ENCODE data around the gene PAIP2. TPM values are rescaled to one million over a fixed set of nuclear protein-coding genes. Genes with fewer than 3 reads are reported as not detected.
"Not testable (repeated sequence)": the region's sequence is repeated elsewhere in the genome, so short reads cannot be mapped to it uniquely, and the experiment has no call there.

The PAIP2 gene
- total RNA-seq, 8 experiments from 2014 or later: 56.6 to 145 (median 109) TPM

DNA sequence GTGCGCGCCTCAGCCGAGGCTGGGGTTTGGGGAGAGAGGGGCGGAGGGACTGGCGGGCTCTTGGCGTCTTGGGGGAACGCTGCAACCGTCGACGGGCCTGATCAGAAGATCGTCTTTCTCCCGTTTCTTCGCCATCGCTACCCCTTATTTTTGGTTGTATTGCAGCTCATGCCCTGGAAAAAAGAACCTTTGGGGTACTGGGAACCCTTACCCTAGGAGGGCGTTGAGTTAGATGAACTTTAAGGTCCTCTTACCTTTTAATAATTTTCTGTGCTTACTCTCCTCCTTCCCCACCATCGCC, 719 bp downstream of the PAIP2 start:
- Histone ChIP-seq H3K27ac (peak overlapping the region; percentile 99 to 100), H3K4me3 (peak overlapping the region; percentile 94 to 99 (median 95)), H3K4me1 (replicated peaks in 1 of 2) (peaks cover 8 to 16% of the 10 kb centered on the region in 2 donors)
- WGBS, 10 experiments: 0% methylated on average over 1 to 10 of the region's 16 CpGs; no CpG with 5 or more reads in 3 of the 10 experiments
- in situ Hi-C loops (cut with MboI; ENCODE audit: low pct_unique_long_range_greater_than_20kb in 2 of 9, low sequenced_read_pairs in 9 of 9, unreplicated experiment in 9 of 9): no loop called here
- no peak for ATAC-seq (replicated peaks in 6 of 8)

DNA sequence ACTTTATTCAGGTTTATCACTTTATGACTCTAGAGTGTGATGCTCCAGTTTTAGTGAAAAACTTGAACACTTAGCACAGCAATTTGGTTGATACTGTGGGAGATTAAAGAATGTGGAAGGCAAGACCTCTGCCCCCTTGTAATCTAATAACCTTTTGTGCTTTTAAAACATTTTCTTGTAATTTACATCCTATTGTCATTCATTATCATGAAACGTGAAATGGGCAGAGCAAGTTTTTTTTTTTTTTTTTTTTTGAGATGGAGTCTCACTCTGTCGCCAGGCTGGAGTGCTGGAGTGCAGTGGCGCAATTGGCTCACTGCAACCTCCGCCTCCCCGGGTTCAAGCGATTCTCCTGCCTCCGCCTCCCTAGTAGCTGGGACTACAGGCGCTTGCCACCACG, 1.8 kb downstream of the PAIP2 start:
- ATAC-seq (replicated peaks in 6 of 8): no peak
- in situ Hi-C loops (cut with MboI; ENCODE audit: low pct_unique_long_range_greater_than_20kb in 2 of 9, low sequenced_read_pairs in 9 of 9, unreplicated experiment in 9 of 9): no loop called here
- Histone ChIP-seq H3K27ac (no peak overlapping the region), H3K4me3 (peak overlapping the region; percentile 94 to 99 (median 95)), H3K4me1 (replicated peaks in 1 of 2) (peaks cover 8 to 16% of the 10 kb centered on the region in 2 donors)
- 20 to 100% (median 84%) methylated on average over 1 to 8 of the region's 9 CpGs for WGBS, 10 experiments

DNA sequence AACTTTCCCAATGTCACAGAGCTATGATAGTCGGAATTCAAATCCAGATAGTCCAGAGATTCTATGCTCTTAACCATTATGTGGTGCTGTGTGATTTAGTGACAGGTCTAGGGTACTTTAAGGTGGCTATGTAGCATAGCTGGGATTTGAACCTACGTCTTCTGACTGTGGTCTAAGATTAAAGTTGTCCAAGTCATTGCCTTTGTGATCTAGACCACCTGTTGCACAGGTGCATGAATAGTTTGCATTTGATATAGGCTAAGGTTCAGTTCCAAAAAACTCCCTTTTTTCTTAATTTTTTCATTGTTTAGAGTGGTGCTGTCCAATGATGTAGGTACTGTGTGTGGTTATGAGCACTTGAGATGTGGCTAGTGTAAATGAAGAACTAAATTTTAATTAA, 2.5 kb downstream of the PAIP2 start:
- no peak overlapping the region for H3K4me3 ChIP-seq
- 0 to 100% (median 100%) methylated on average over 1 of the region's 2 CpGs; no CpG with 5 or more reads in 4 of the 10 experiments for WGBS, 10 experiments
- H3K4me1 ChIP-seq (replicated peaks in 1 of 2): peaks cover 8 to 16% of the 10 kb centered on the region in 2 donors
- no peak overlapping the region for H3K27ac ChIP-seq
- ATAC-seq (replicated peaks in 6 of 8): no peak
- in situ Hi-C loops (cut with MboI; ENCODE audit: low pct_unique_long_range_greater_than_20kb in 2 of 9, low sequenced_read_pairs in 9 of 9, unreplicated experiment in 9 of 9): no loop called here

DNA sequence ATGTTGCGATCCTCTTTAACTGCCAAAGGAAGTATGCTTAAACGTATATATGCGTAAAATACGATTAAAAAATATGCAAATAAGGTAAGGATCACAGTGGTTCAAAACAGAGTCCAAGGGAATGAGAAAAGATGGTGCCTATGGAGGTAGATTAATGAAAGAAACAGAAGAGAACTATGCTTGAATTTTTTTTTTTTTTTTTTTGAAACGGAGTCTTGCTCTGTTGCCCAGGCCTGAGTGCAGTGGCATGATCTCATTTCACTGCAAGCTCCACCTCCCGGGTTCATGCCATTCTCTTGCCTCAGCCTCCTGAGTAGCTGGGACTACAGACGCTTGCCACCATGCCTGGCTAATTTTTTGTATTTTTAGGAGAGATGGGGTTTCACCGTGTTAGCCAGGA, 3.8 kb downstream of the PAIP2 start:
- ATAC-seq (replicated peaks in 6 of 8); H3K27ac ChIP-seq; in situ Hi-C loops (cut with MboI; ENCODE audit: low pct_unique_long_range_greater_than_20kb in 2 of 9, low sequenced_read_pairs in 9 of 9, unreplicated experiment in 9 of 9); H3K4me3 ChIP-seq: not testable (repeated sequence)
- WGBS, 10 experiments: 89 to 100% (median 97%) methylated on average over 3 to 7 of the region's 8 CpGs
- peaks cover 8 to 16% of the 10 kb centered on the region in 2 donors for H3K4me1 ChIP-seq (replicated peaks in 1 of 2)

DNA sequence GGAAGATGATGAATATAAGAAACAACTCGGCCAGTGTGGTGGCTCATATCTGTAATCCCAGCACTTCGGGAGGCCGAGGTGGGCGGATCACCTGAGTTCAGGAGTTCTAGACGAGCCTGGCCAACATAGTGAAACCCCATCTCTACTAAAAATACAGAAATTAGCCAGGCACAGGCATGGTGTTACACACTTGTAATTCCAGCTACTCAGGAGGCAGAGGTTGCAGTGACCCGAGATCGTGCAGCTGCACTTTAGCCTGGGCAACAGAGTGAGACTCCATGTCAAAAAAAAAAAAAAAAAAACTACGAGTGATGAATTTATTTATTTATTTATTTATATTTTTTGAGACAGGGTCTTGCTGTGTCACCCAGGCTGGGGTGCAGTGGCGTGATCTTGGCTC, 6.2 kb downstream of the PAIP2 start:
- in situ Hi-C loops (cut with MboI; ENCODE audit: low pct_unique_long_range_greater_than_20kb in 2 of 9, low sequenced_read_pairs in 9 of 9, unreplicated experiment in 9 of 9); H3K4me3 ChIP-seq; ATAC-seq (replicated peaks in 6 of 8); H3K27ac ChIP-seq: not testable (repeated sequence)
- whole genome bisulfite sequencing, 10 experiments: 60 to 100% (median 97%) methylated on average over 1 to 8 of the region's 9 CpGs; no CpG with 5 or more reads in 2 of the 10 experiments
- H3K4me1 ChIP-seq (replicated peaks in 1 of 2): peaks cover 4 to 15% of the 10 kb centered on the region in 2 donors

DNA sequence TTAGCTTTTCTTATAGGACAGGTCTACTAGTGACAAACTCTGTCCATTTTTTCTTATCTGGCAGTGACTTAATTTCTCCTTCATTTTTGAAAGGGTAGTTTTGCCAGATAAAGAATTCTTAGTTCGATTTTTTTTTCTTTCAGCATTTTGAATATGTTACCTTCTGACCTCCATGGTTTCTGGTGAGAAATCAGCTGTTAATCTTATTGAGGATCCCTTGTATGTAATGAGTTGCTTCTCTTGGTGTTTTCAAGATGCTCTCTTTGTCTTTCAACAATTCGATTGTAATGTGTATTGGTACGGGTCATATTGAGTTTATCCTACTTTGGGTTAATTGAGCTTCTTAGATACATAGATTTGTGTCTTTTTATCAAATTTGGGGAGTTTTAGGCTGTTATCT, 12.5 kb downstream of the PAIP2 start:
- Histone ChIP-seq H3K27ac (no peak overlapping the region), H3K4me3 (no peak overlapping the region), H3K4me1 (replicated peaks in 1 of 2) (no peaks in the 10 kb centered on the region)
- no peak for ATAC-seq (replicated peaks in 6 of 8)
- 56 to 100% (median 95%) methylated on average over 1 to 3 of the region's 3 CpGs for WGBS, 10 experiments
- in situ Hi-C loops (cut with MboI; ENCODE audit: low pct_unique_long_range_greater_than_20kb in 2 of 9, low sequenced_read_pairs in 9 of 9, unreplicated experiment in 9 of 9): no loop called here

DNA sequence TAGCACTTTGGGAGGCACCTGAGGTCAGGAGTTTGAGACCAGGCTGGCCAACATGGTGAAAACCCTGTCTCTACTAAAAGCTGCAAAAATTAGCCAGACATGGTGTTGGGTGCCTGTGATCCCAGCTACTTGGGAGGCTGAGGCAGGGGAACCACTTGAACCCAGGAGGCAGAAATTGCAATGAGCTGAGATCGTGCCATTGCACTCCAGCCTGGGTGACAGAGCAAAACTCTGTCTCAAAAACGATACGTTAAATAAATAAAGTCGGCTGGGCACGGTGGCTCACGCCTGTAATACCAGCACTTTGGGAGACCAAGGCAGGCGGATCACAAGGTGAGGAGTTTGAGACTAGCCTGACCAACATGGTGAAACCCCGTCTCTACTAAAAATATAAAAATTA, 14.2 kb downstream of the PAIP2 start:
- in situ Hi-C loops (cut with MboI; ENCODE audit: low pct_unique_long_range_greater_than_20kb in 2 of 9, low sequenced_read_pairs in 9 of 9, unreplicated experiment in 9 of 9); H3K27ac ChIP-seq; H3K4me3 ChIP-seq; H3K4me1 ChIP-seq (replicated peaks in 1 of 2); ATAC-seq (replicated peaks in 6 of 8): not testable (repeated sequence)
- WGBS, 10 experiments: 97 to 100% (median 100%) methylated on average over 1 to 8 of the region's 8 CpGs; no CpG with 5 or more reads in 4 of the 10 experiments

DNA sequence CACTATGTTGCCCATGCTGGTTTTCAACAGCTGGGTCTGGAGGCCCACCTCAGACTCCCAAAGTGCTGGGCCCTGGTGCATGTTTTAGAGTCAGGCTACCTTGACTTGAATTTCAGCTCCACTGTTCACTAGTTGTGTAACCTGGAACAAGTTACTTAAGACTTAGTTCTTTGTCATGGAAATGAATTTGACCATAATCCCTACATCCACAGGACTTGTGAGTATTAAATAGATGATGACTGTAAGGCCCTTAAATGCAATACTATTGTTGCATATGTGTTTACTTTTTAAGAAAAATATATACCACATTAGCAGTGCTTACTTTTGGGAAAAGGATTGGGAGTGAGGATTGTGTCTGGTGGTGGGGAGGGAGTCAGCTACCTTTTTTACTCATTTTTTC, 16.4 kb downstream of the PAIP2 start:
- H3K27ac ChIP-seq: no peak overlapping the region
- no peak for ATAC-seq (replicated peaks in 6 of 8)
- no peak overlapping the region for H3K4me3 ChIP-seq
- H3K4me1 ChIP-seq (replicated peaks in 1 of 2): no peaks in the 10 kb centered on the region
- in situ Hi-C loops (cut with MboI; ENCODE audit: low pct_unique_long_range_greater_than_20kb in 2 of 9, low sequenced_read_pairs in 9 of 9, unreplicated experiment in 9 of 9): no loop called here

DNA sequence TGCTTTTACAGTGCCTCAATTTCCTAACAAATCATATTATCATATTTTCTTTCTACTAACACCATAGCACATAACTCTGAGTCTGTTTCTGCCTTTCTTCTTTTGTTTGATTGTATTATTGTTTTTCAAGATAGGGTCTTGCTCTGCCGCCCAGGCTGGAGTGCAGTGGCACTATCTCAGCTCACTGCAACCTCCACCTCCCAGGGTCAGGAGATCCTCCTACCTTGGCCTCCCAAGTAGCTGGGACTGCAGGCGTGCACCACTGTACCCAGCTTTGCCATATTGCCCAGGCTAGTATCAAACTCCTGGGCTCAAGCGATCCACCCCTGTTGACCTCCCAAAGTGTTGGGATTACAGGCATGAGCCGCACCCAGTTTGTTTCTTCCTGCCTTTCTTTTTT, 18.7 kb downstream of the PAIP2 start:
- no peak overlapping the region for H3K27ac ChIP-seq
- no peaks in the 10 kb centered on the region for H3K4me1 ChIP-seq (replicated peaks in 1 of 2)
- in situ Hi-C loops (cut with MboI; ENCODE audit: low pct_unique_long_range_greater_than_20kb in 2 of 9, low sequenced_read_pairs in 9 of 9, unreplicated experiment in 9 of 9): no loop called here
- WGBS, 10 experiments: 85 to 100% (median 98%) methylated on average over 1 to 4 of the region's 4 CpGs; no CpG with 5 or more reads in 2 of the 10 experiments
- no peak for ATAC-seq (replicated peaks in 6 of 8)
- no peak overlapping the region for H3K4me3 ChIP-seq

DNA sequence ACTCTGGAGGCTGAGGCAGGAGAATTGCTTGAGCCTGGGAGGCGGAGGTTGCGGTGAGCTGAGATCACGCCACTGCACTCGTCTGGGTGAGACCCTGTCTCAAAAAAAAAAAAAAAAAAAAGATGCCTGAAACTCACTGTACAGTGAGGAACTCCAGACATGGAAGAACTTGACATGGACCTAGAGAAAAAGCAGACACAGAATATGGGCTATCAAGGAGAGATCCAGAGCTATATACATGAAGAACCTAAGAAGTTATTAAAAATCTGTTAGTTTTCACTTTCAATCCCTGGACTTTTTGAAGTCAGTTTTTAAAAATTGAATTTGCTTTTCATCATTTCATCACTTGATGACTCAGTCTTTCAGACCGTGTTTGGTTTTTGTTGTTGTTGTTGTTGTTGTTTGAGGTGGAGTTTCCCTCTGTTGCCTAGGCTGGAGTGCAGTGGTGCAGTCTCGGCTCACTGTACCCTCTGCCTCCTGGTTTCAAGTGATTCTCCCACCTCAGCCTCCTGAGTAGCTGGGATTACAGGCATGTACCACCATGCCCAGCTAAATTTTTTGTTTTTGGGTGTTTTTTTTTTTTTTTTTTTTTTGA, 20.3 kb downstream of the PAIP2 start:
- in situ Hi-C loops (cut with MboI; ENCODE audit: low pct_unique_long_range_greater_than_20kb in 2 of 9, low sequenced_read_pairs in 9 of 9, unreplicated experiment in 9 of 9): no loop called here
- peak in 1 of 8 experiments; percentile 65 for ATAC-seq (replicated peaks in 6 of 8)

DNA sequence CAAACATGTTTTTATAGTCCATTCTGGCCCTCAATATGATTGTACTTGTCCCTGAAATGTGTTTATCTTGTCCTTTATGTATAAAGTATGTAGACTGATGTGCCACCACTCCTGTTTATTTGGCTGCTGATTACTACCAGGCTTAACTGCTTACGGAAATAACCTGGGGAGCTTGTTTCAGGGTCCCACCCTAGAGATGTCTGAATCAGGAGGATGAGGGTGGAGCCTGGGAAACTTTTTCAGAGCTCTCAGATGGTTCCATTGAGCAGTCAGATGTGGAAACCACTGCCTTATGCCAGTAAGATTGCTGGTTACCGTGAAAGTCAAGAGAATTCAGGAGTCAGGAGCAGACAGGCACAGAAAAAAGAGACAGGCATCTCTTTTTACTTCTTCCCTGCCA, 22.3 kb downstream of the PAIP2 start:
- 67 to 100% (median 98%) methylated on average over 1 to 2 of the region's 2 CpGs; no CpG with 5 or more reads in 2 of the 10 experiments for WGBS, 10 experiments

More for the DNA sequence above, 20.3 kb downstream of the PAIP2 start:
- no peak overlapping the region for H3K27ac ChIP-seq
- H3K4me1 ChIP-seq (replicated peaks in 1 of 2): no peaks in the 10 kb centered on the region
- 30 to 95% (median 82%) methylated on average over 1 to 6 of the region's 6 CpGs; no CpG with 5 or more reads in 1 of the 10 experiments for WGBS, 10 experiments
- H3K4me3 ChIP-seq: no peak overlapping the region

DNA sequence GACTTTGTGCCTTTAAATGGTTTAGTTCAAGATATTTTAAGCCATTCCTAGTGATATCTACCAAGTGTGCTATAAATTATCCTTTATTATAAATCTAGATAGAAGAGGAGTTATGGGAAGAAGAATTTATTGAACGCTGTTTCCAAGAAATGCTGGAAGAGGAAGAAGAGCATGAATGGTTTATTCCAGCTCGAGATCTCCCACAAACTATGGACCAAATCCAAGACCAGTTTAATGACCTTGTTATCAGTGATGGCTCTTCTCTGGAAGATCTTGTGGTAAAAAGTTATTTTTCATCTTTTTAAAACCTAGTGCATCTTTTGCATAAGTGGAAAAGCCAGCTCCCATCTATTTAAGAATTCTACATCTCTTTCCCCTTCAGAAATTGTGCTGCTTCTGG, 22.8 kb downstream of the PAIP2 start:
- in situ Hi-C loops (cut with MboI; ENCODE audit: low pct_unique_long_range_greater_than_20kb in 2 of 9, low sequenced_read_pairs in 9 of 9, unreplicated experiment in 9 of 9): no loop called here
- ATAC-seq (replicated peaks in 6 of 8): no peak
- Histone ChIP-seq H3K4me3 (no peak overlapping the region), H3K4me1 (replicated peaks in 1 of 2) (no peaks in the 10 kb centered on the region), H3K27ac (no peak overlapping the region)
- WGBS, 10 experiments: 71 to 100% (median 92%) methylated on average over 1 to 2 of the region's 2 CpGs; no CpG with 5 or more reads in 1 of the 10 experiments

More for the DNA sequence above, 22.3 kb downstream of the PAIP2 start:
- ATAC-seq (replicated peaks in 6 of 8): peak in 2 of 8 experiments; percentile 89 to 97
- Histone ChIP-seq H3K4me3 (no peak overlapping the region), H3K27ac (no peak overlapping the region), H3K4me1 (replicated peaks in 1 of 2) (no peaks in the 10 kb centered on the region)
- in situ Hi-C loops (cut with MboI; ENCODE audit: low pct_unique_long_range_greater_than_20kb in 2 of 9, low sequenced_read_pairs in 9 of 9, unreplicated experiment in 9 of 9): no loop called here

DNA sequence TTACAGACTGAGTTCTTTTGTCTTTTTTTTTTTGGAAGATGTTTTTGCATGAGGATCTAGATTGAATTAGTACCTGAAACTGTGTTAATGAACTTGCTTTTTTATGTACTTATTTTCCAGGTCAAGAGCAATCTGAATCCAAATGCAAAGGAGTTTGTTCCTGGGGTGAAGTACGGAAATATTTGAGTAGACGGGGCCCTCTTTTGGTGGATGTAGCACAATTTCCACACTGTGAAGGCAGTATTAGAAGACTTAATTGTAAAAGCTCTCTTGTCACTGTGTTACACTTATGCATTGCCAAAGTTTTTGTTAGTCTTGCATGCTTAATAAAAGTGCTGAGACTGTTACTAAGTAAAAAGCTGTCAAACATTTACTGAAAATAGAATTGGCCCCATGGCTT, 27.0 kb downstream of the PAIP2 start:
- H3K27ac ChIP-seq: no peak overlapping the region
- in situ Hi-C loops (cut with MboI; ENCODE audit: low pct_unique_long_range_greater_than_20kb in 2 of 9, low sequenced_read_pairs in 9 of 9, unreplicated experiment in 9 of 9): no loop called here
- H3K4me3 ChIP-seq: no peak overlapping the region
- no peak for ATAC-seq (replicated peaks in 6 of 8)
- 46 to 100% (median 90%) methylated on average over 2 of the region's 2 CpGs; no CpG with 5 or more reads in 2 of the 10 experiments for WGBS, 10 experiments
- H3K4me1 ChIP-seq (replicated peaks in 1 of 2): no peaks in the 10 kb centered on the region

DNA sequence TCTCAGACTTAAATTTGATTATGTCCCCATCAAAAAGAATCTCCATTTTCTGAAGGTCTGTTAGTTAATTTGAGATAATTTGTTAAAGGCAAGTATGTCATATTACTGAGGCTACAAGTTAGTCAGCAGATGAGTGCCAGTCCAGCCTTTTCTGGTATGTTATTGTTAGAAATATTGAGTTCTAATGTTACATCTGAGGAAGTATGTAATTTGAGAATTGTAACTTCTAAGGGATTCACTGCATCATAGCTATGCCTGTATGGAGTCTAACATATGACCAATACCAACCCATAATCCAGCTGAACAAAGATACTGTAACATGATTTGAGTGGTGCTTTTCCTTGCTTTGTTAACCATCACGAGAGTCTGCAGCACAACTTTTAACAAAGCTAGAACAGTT, 27.5 kb downstream of the PAIP2 start:
- WGBS, 10 experiments: 71 to 100% (median 100%) methylated on average over 1 of the region's 1 CpG; no CpG with 5 or more reads in 4 of the 10 experiments
- Histone ChIP-seq H3K4me3 (no peak overlapping the region), H3K4me1 (replicated peaks in 1 of 2) (no peaks in the 10 kb centered on the region), H3K27ac (no peak overlapping the region)
- peak in 1 of 8 experiments; percentile 53 for ATAC-seq (replicated peaks in 6 of 8)
- in situ Hi-C loops (cut with MboI; ENCODE audit: low pct_unique_long_range_greater_than_20kb in 2 of 9, low sequenced_read_pairs in 9 of 9, unreplicated experiment in 9 of 9): no loop called here

Data from motor neuron (in vitro differentiated cells).